NCI-H82 (cell line): ENCODE results near the gene SEPTIN12.
"Not testable (repeated sequence)": the region's sequence is repeated elsewhere in the genome, so short reads cannot be mapped to it uniquely, and the experiment has no call there.

Experiments
- DNase-seq: peaks from one replicate; lab custom pipeline; 2025; lab: John Stamatoyannopoulos, UW

SEPTIN12 gene

GRCh38 chr16:4802659-4803287, 14.6 kb upstream of the SEPTIN12 start:
- DNase-seq = peak; percentile 96

DNA sequence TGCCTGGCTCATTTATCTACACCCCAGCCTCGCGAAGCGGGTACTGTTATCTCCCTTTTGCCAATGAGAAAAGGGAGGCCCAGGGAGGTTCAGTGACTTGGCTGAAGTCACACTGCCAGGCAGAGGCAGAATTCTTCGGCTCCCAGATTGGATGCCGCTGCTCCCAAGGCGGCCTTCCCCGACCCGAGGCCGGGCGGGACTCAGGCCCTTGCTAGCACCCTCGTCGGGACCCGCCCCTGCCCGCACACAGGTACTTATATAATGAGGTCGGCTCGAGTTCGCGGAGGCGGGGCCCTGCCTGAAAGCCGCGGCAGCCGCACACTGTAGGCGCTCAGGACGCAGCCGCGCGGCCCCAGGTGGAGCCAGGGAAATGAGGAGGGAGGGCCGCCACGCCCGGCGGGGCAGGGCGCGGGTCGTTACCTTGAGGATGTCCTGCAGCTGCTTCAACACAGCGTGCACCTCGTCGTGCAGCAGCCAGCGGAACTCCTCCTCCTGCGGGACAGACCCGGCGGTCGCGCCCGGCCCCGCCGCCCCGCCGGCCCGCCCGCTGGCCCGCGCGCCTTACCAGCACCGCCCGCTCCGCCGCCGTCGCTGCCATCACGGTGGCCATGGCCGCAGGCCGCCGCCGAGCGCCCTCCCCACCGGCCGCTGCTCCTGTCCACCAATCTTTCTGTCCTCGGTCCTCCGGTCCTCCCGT, 14.0 kb upstream of the SEPTIN12 start, which contains the start of gene ROGDI:
Gene ROGDI, minus strand, starts transcription at position 672 of the 697 bp plus-strand sequence. Its CDS starts 62 bp downstream, at position 610.
- peak; percentile 93 for DNase-seq

GRCh38 chr16:4801051-4801961, 13.2 kb upstream of the SEPTIN12 start:
- peak; percentile 58 for DNase-seq

DNA sequence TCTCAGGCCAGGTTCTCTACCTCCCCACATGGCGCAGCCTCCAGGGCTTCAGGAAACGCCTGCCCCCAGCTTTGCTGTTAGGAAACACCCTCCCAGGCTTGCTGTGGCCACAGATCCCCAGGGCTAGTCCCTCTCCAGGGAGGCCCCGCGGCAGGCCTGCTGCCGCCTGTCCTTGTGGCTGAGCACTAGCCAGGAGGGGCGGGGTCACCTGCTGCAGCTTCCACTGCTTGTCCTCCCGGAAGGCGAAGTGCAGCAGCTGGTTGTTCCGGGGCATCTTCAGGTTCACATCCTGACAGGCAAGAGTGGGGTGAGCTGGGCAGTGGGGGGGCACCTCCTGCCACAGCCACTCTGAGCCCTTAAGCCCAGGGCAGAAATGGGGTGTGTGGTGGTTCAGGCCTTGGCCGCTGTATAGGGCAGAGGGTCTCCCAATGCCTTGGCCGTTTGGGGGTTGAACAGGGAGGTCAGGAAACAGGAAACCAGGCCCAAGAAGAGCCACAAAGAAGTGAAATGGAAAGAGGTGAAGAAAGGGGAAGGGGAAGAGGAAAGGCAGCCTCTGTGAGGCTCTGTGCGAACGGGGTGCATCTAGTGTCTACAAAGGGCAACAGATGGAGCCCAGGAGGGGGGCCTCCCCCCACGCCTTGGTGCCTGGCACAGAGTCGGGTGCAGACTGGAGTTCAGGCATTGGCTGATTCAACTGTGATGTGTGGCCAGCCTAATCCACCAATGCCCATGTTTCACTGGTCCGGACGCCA, 12.3 kb upstream of the SEPTIN12 start:
- peak; percentile 84 for DNase-seq

- no peak for DNase-seq
Observed at GRCh38 chr16:4799171-4799855, 11.2 kb upstream of the SEPTIN12 start.

- no peak for DNase-seq
Observed at GRCh38 chr16:4798456-4798855, 10.3 kb upstream of the SEPTIN12 start.

DNA sequence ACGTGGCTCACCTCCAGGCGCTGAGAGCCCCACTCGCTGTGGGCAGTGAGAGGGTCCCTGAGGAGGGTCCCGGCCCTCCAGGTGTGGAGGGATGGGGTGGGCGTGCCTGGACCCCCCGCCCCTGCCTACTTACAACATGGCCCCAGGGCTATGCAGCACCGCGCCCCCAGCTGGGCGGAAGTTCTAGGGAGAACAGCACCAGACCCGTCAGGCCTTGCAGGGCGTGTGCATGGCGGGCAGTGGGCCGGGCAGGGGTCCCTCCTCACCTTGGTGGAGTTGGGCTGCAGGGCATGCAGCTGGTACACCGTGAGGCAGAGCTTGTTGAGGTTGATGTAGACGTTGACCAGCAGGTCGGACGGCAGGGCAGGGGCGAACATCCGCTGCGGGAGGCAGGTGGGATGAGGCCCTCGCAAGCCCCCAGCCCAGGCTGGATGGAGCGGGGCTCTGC, 9.7 kb upstream of the SEPTIN12 start:
- no peak for DNase-seq

DNA sequence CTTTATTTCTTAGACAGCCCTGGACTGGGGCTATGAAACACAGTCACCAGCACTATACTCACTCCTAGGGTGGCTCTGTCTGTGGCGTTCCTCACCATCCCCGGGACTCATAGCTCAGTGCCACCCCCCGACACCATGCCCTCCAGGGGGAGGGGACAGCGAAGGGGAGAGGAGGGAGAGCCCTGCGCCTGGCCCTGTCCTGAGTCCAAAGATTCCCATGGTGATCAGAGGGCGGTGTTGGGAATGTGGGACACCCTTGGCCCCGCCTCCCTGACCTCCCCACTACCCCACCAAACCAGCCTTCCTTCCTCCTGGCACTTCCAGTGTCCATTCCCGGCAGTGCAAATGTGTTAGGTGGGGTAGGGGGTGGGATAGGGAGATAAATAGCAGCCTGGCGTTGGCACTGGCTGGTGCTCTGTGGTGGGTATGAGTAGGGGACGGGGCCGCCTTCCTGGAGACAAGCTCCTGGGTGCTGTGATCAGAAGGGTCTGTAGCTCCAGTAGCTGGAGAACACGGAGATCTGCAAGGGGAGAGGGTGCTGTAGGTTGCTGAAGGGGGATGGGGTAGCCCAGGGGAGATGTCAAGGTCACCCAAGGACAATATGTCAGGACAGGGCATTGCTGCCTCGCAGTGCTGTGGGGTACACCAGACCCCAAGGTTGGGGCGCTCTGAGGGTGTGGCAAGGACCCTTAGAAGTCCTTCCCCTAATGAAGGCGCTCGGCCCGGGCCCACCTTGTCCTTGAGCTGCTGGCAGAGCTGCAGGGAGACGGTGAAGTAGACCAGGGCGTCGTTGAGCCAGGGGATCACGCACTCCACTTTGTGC, 9.0 kb upstream of the SEPTIN12 start:
- no peak for DNase-seq

GRCh38 chr16:4795828-4796572, 7.9 kb upstream of the SEPTIN12 start:
- DNase-seq = no peak

DNA sequence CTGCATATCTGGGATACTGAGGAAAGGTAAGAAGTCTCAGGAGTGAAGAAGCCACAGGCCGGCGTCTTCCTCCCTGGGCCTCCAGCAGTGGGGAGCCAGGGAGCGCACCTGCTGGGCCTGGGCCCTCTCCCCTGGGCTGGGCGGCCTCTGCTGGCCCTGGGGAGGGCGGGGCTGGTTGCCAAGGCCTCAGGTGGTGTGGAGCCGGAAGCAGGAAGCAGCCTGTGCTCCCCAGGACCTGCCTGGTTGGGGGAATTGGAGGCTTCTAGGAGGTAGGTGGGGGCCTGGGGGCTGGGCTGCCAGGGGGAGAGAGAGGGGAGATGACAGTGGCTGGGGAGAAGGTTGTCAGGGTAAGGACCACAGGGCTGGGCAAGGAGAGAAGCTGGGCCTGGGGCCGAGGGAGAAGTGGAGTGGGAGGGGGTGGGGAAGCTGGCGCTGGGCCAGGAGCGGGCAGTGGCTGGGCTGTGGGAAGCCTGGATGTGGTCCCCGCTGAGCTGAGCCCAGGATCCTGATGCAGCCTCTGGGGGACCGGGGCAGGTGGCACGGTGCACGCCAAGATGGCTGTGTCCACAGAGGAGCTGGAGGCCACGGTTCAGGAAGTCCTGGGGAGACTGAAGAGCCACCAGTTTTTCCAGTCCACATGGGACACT, 7.2 kb upstream of the SEPTIN12 start, which contains the start of gene SMIM22:
Gene SMIM22, plus strand, starts transcription at position 189 of the 647 bp plus-strand sequence. Its CDS starts 366 bp downstream, at position 555.
- DNase-seq = no peak

DNA sequence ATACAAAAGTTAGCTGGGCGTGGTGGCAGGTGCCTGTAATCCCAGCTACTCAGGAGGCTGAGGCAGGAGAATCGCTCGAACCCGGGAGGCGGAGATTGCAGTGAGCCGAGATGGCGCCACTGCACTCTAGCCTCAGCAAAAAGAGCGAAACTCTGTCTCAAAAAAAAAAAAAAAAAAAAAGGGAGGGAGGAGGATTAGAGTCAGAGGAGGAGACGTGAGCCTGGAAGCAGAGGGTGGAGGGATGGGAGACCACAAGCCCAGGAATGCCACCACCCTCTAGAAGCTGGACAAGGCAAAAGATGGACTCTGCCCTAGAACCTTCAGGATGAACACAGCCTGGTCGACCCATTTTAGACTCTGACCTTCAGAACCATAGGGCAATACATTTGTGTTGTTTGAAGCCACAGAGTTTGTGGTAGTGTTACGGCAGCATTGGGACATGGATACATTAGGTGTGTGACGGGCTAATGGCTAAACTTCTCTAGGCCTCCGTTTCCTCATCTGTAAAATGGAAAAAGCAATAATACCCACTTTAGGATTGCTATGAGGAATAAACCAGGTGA, 4.9 kb upstream of the SEPTIN12 start:
- DNase-seq = peak; percentile 60

GRCh38 chr16:4790871-4791270, 2.7 kb upstream of the SEPTIN12 start:
- DNase-seq = no peak

DNA sequence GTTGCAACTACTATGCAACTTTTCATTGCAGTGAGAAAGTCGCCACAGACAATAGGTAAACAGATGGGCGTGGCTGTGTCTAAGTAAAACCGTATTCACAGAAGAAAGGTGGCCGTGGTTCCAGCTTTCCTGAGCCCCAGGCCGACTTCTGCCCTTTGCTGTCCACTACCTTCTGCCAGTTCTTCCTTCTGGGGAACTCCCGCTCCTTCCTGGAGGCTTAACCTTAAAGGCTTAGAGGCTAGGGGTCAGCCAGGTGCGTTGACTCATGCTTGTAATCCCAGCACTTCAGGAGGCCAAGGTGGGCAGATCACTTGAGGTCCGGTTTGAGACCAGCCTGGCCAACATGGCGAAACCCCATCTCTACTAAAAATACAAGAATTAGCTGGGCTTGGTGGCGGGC, 2.1 kb upstream of the SEPTIN12 start:
- peak; percentile 68 for DNase-seq

DNA sequence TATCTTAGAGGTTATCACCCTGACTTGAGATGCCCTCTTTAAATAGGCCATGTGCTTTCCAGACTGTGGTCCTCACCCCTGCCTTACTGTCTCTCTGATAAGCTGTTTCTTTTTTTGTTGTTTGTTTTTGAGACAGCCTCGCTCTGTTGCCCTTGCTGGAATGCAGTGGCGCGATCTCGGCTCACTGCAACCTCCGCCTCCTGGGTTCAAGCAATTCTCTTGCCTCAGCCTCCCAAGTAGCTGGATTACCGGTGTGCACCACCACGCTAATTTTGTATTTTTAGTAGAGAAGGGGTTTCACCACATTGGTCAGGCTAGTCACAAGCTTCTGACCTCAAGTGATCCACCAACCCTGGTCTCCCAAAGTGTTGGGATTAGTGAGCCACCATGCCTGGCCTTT, 765 bp upstream of the SEPTIN12 start:
- no peak for DNase-seq

DNA sequence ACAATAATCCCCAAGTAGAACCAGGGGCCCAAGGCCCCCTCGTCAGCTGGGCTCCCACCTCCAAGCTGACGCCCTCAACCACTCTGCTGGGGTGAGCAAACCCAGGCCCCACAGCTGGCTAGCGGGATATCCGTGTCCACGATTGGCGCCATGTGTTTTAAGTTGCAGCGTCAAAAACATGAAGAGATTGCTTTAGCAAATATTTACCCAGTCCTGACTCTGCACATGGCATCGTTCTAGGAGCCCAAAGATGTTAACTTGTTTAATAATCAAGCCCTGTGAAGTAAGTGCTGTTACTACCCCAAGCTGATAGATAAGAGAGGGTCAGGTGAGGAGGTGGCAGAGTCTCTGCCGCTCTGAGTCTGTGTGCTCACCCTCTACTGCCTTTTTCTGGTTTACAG, 344 bp upstream of the SEPTIN12 start:
- DNase-seq = no peak

- DNase-seq = no peak
Observed at GRCh38 chr16:4787068-4787467, 1.1 kb downstream of the SEPTIN12 start.

- no peak for DNase-seq
Observed at GRCh38 chr16:4785758-4786433, 2.2 kb downstream of the SEPTIN12 start.

DNA sequence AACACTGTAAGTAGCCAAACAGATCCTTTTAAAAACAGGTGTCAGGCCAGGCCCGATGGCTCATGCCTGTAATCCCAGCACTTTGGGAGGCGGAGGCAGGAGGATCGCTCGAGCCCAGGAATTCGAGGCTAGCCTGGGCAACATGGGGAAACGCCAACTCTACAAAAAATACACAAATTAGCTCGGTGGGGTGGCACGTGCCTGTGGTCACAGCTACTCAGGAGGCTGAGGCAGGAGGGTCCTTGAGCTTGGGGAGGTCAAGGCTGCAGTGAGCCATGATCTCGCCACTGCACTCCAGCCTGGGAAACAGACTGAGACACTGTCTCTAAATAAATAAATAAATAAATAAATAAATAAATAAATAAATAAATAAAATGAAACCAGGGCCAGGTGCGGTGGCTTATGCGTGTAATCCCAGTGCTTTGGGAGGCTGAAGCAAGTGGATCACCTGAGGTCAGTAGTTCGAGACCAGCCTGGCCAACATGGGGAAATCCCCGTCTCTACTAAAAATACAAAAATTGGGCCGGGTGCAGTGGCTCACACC, 3.6 kb downstream of the SEPTIN12 start:
- DNase-seq = not testable (repeated sequence)
